ENCODE results near the gene SLC35G1.

- TF ChIP-seq, protein P1, sequence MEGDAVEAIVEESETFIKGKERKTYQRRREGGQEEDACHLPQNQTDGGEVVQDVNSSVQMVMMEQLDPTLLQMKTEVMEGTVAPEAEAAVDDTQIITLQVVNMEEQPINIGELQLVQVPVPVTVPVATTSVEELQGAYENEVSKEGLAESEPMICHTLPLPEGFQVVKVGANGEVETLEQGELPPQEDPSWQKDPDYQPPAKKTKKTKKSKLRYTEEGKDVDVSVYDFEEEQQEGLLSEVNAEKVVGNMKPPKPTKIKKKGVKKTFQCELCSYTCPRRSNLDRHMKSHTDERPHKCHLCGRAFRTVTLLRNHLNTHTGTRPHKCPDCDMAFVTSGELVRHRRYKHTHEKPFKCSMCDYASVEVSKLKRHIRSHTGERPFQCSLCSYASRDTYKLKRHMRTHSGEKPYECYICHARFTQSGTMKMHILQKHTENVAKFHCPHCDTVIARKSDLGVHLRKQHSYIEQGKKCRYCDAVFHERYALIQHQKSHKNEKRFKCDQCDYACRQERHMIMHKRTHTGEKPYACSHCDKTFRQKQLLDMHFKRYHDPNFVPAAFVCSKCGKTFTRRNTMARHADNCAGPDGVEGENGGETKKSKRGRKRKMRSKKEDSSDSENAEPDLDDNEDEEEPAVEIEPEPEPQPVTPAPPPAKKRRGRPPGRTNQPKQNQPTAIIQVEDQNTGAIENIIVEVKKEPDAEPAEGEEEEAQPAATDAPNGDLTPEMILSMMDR (IDR thresholded peaks at IDR 0.05; ENCODE audit: control extremely low read depth in 1 of 3, insufficient read depth in 1 of 3, low read depth in 1 of 3, low read length in 3 of 3) = peak; percentile 57 to 64 (median 60)
- no peak for TF ChIP-seq TBP (IDR thresholded peaks at IDR 0.05; ENCODE audit: low read depth, low read length)
- no peak for TF ChIP-seq POLR2AphosphoS5 (IDR thresholded peaks at IDR 0.05; ENCODE audit: low read depth, low read length)
- TF ChIP-seq POLR2A (IDR thresholded peaks at IDR 0.05; ENCODE audit: control extremely low read depth in 1 of 2, low read depth in 2 of 2, low read length in 2 of 2) = no peak
These were observed 27.6 kb downstream of the SLC35G1 start for GRCh38 chr10:93921338-93921737.

Measured in H1 (cell line).